Measurements from ENCODE around the gene RFTN1.

RFTN1 gene

GRCh38 chr3:16528581-16528993 is 15.1 kb upstream of the RFTN1 start:
- DNase-seq: no peak

DNA sequence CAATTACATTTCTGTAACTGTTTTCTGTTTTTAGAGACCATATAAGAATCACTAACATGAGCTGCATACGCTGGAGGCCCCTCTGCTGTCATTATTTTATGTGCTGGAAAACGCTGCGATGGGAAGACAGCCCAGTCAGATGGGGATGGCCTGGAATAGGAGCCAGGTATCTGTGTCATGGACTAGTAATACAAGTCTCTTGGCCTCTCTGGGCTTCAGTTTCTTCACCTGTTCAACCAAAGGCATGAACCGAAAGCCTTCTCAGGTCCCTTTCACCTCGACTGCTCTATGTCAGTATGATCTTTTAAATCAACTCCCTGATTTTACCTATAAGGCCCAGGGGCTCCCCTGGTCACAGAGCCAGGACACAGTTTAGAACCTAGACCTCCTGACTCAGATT is 14.6 kb upstream of the RFTN1 start:
- DNase-seq: no peak

- no peak for DNase-seq
These were observed 10.7 kb upstream of the RFTN1 start for GRCh38 chr3:16524196-16524595.

GRCh38 chr3:16523778-16524177 is 10.3 kb upstream of the RFTN1 start:
- no peak for DNase-seq

- DNase-seq: no peak
These were observed 9.3 kb upstream of the RFTN1 start for GRCh38 chr3:16522834-16523233.

GRCh38 chr3:16520970-16521881 is 7.7 kb upstream of the RFTN1 start:
- peak; percentile 41 for DNase-seq

GRCh38 chr3:16520241-16520969 is 6.9 kb upstream of the RFTN1 start:
- no peak for DNase-seq

DNA sequence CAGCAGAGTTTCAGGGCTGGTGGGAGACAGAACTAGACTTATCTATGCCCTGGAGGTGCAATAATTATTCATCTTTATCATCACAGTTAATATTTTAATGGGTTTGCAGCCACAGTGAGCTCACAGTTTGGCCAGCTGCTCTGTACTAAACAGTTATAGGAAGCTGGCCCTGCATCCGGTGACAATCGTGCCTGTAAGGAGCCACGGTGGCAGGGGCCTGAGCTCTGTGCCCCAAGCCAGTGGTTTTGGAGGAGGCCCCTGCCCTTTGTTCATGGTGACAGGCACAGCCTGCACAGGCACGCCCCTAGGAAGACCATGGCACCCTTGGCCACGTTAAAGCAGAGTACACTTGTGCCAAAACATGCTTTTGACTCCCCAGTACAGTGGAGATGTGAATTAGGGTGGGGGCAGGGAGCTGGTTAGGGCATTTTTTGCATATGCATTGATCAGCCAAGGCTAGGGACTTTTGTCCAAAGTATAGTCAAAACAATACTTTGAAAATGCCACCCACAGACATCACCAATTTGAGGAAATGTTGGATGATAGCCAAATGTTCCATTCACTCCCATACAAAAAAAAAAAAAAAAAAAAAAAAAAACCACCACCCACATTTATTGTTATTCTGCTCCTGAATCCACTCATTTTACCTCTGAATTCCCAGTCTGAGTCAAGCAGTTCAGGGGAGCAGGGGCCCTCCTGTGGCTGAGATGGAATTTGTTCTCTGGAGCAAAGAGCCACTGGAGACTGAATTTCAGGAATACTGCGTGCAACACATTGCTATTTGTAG is 3.4 kb upstream of the RFTN1 start:
- DNase-seq: peak; percentile 64

GRCh38 chr3:16515885-16516420 is 2.5 kb upstream of the RFTN1 start:
- DNase-seq: no peak

DNA sequence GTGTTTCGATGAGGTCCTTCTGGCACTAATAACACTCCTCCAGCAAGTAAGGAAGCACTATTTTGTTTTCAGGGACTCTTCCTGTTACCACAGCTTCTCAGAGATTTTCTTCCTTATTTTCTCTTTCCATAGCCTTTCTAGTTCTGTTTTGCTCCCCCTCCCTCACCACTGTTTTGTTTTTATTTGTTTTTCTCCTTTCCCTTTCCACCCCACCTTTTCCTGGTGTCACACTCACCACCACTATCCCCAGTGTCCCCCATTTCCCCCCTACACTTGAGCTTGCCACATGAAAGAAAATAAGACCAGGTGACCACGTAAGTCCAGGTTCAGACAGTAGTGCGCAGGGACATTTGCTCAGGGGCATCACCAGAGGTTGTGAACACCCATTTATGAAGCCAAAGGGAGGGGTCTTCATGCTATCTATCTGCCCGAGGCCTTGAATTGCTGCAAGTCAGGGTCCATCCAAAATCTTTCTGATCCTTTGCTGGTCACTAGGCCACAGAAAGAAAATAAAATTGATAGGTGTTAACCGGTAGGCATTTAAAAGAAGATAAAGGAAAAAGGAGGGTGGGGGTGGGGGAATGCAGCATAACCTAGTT is 1.4 kb upstream of the RFTN1 start:
- DNase-seq: no peak

DNA sequence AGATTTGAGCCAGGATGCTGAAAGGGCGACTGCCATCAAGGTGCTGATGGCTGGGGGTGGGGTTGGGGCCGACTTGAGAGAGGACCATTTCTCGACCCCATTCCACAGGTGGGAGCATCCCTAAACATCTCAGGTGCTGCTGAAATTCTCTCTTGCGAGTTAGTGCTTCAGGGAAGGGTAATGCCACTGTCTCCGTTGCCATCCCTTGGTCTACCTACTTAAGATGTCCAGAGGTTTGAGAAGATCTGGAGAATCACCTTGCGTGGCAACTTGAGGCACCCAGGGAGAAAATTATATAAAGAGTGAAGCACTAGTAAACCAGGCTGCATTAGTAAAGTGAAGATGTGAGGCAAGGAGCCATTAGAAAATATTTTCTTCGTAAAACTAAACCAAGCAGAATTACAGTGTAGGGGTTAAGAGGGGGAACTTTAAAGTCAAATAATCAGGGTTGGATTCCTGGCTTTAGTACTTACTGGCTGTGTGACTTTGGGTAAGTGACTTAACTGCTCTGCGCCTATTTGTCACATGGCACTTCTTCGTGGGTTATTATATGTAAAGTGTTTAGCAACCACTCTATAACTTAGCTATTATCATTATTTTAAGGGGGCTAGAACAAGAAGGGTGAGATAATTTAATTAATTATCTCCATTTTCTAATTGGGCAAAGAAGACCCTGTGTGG is 662 bp upstream of the RFTN1 start:
- no peak for DNase-seq

GRCh38 chr3:16512435-16513140 is 911 bp downstream of the RFTN1 start:
- no peak for DNase-seq

GRCh38 chr3:16511681-16512434 is 1.6 kb downstream of the RFTN1 start:
- no peak for DNase-seq

GRCh38 chr3:16510620-16511319 is 2.7 kb downstream of the RFTN1 start:
- no peak for DNase-seq

GRCh38 chr3:16509721-16510619 is 3.5 kb downstream of the RFTN1 start:
- no peak for DNase-seq

DNA sequence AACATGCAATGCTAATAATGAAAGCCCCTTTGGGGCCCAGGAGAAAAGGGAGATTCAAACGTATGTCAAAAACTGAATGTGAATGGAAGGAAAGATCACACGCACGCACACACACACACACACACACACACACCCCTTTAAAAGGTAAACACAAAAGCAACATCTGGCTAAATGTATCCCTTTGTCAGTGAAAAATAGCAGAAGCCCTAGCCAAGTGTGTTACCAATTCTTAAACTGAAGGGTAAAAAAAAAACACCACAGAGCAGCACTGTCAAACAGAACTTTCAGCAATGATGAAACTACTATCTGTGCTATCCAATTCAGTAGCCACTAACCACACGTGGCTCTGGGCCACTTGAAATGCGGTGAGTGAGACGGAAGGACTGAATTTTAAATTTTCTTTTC is 4.9 kb downstream of the RFTN1 start:
- no peak for DNase-seq

GRCh38 chr3:16508243-16508578 is 5.3 kb downstream of the RFTN1 start:
- DNase-seq: no peak

DNA sequence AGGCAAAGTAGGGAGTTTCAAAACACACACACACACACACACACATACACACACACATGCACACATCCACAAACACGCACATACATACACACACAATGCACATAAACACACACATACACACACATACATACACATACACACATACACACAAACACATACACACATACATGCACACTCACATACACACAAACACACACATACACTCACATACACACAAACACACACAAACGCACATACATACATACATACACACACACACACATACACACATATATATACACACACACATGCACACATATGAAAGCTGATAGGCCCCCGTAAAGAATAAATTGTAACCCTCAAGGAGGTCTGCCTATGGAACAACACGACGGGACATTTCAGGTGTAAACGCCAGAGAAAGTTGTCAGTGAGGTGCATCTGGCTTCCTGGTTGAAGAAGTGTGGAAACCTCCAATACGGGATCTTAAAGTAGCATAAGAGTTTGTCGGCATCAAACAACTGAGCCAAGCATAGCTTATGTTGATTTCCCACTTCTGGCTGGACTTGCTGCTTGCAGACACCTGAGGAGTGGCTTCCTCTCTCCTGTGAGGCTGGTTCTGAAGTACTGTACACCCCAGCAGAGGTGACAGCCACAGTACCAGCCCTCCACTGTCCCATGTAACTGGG is 5.8 kb downstream of the RFTN1 start:
- no peak for DNase-seq

Measured in NCI-H1105 treated with DMSO at 0.1 percent for 48 hours (cell line).